Measurements from ENCODE around the gene TSEN54.
"Not testable (repeated sequence)": the region's sequence is repeated elsewhere in the genome, so short reads cannot be mapped to it uniquely, and the experiment has no call there.

The TSEN54 gene

GRCh38 chr17:75517297-75517865 is 1.1 kb downstream of the TSEN54 start:
- DNase-seq (ENCODE audit: low read depth in 2 of 3, low spot score in 1 of 3): peak in 1 of 3 donors; percentile 28

GRCh38 chr17:75518201-75518600 is 1.9 kb downstream of the TSEN54 start:
- DNase-seq (ENCODE audit: low read depth in 2 of 3, low spot score in 1 of 3): no peak

- DNase-seq (ENCODE audit: low read depth in 2 of 3, low spot score in 1 of 3): no peak
Measured at GRCh38 chr17:75518983-75519537, 2.7 kb downstream of the TSEN54 start.

GRCh38 chr17:75520413-75520812 is 4.1 kb downstream of the TSEN54 start:
- DNase-seq (ENCODE audit: low read depth in 2 of 3, low spot score in 1 of 3): not testable (repeated sequence)

- no peak for DNase-seq (ENCODE audit: low read depth in 2 of 3, low spot score in 1 of 3)
Measured at GRCh38 chr17:75521290-75521689, 5.0 kb downstream of the TSEN54 start.

- DNase-seq (ENCODE audit: low read depth in 2 of 3, low spot score in 1 of 3): no peak
Measured at GRCh38 chr17:75521951-75522727, 5.8 kb downstream of the TSEN54 start.

GRCh38 chr17:75523647-75524046 is 7.3 kb downstream of the TSEN54 start:
- no peak for DNase-seq (ENCODE audit: low read depth in 2 of 3, low spot score in 1 of 3)

GRCh38 chr17:75524269-75524969 is 8.1 kb downstream of the TSEN54 start:
- no peak for DNase-seq (ENCODE audit: low read depth in 2 of 3, low spot score in 1 of 3)

GRCh38 chr17:75524970-75525805 is 8.9 kb downstream of the TSEN54 start, which contains the start of gene LLGL2:
Gene LLGL2 (plus strand): TSS chr17:75525697. CDS start chr17:75543427, 17,730 bp downstream.
- DNase-seq (ENCODE audit: low read depth in 2 of 3, low spot score in 1 of 3): peak; percentile 41 to 73 (median 46)

GRCh38 chr17:75525806-75526554 is 9.7 kb downstream of the TSEN54 start:
- no peak for DNase-seq (ENCODE audit: low read depth in 2 of 3, low spot score in 1 of 3)

GRCh38 chr17:75526555-75527270 is 10.4 kb downstream of the TSEN54 start:
- no peak for DNase-seq (ENCODE audit: low read depth in 2 of 3, low spot score in 1 of 3)

- no peak for DNase-seq (ENCODE audit: low read depth in 2 of 3, low spot score in 1 of 3)
Measured at GRCh38 chr17:75530837-75531720, 14.8 kb downstream of the TSEN54 start.

GRCh38 chr17:75531721-75532072 is 15.4 kb downstream of the TSEN54 start:
- DNase-seq (ENCODE audit: low read depth in 2 of 3, low spot score in 1 of 3): no peak

GRCh38 chr17:75535119-75535537 is 18.8 kb downstream of the TSEN54 start:
- peak; percentile 41 to 47 (median 41) for DNase-seq (ENCODE audit: low read depth in 2 of 3, low spot score in 1 of 3)

- DNase-seq (ENCODE audit: low read depth in 2 of 3, low spot score in 1 of 3): no peak
Measured at GRCh38 chr17:75535871-75536270, 19.5 kb downstream of the TSEN54 start.

- DNase-seq (ENCODE audit: low read depth in 2 of 3, low spot score in 1 of 3): no peak
Measured at GRCh38 chr17:75536366-75536765, 20.0 kb downstream of the TSEN54 start.

- no peak for DNase-seq (ENCODE audit: low read depth in 2 of 3, low spot score in 1 of 3)
Measured at GRCh38 chr17:75539967-75540729, 23.8 kb downstream of the TSEN54 start.
